Measurements from ENCODE around the gene ZCCHC3.
"Not testable (repeated sequence)": the region's sequence is repeated elsewhere in the genome, so short reads cannot be mapped to it uniquely, and the experiment has no call there.

ZCCHC3 gene

DNA sequence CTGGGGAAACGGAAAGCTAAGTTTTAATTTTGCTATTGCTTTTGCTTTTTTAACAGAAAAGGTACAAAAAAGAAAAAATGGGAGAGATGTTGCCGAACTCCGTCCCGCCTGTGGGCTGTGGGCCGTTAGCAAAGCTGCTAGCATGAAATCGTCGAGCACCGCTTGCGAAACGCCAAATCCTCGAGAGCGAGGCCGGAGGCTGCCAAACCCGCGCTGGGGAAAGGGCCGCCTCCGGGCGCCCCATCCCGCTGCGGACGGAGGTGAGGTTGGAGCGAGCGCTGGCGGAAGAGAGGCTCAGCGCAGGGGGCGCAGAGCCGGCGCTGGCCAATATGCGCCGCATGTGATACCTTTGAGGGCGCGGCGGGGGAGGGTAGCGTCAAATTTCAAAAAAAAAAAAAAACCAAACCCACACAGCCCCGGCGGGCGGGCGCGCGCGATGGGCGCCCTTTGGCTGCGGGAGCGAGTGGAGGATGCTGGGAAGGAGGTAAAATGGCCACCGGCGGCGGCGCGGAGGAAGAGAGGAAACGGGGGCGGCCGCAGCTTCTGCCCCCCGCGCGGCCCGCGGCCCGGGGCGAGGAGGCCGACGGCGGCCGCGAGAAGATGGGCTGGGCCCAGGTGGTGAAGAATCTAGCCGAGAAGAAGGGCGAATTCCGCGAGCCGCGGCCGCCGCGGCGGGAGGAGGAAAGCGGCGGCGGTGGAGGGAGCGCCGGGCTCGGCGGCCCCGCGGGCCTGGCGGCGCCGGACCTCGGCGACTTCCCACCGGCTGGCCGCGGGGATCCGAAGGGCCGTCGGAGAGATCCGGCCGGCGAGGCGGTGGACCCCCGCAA lies at the start of gene ZCCHC3:
ZCCHC3 (plus strand) TSS at position 473 of the 827 bp plus-strand sequence; CDS start at position 490, 17 bp downstream.
- Histone ChIP-seq H3K9me3 (replicated peaks in 1 of 11) (peaks cover 0 to 10% (median 0%) of the 10 kb centered on the region in 11 experiments; a peak in 5 of 22 replicates), H3K4me1 (peaks cover 39 to 58% (median 54%) of the 10 kb centered on the region in 10 experiments), H3K4me3 (peak within 1 kb of the TSS; percentile 84 to 99 (median 95)), H3K9ac (peak within 1 kb of the TSS; percentile 98 to 100 (median 100)), H3K4me2 (peak within 1 kb of the TSS; percentile 81 to 99 (median 96)), H3K36me3 (peaks cover 5 to 32% (median 23%) of the 10 kb centered on the region in 11 experiments; a peak in 17 of 22 replicates), H3K27me3 (no peaks in the 10 kb centered on the region), H3K27ac (peak within 1 kb of the TSS; percentile 98 to 100 (median 100)), H4K20me1 (peaks cover 28 to 43% (median 34%) of the 10 kb centered on the region in 11 experiments; a peak in 21 of 22 replicates)
- TF ChIP-seq Cebpa-rat (IDR thresholded peaks at IDR 0.05) = peak; percentile 52 to 100 (median 95); a peak in 21 of 22 replicates

GRCh38 chr20:251354-251753 lies 46.0 kb upstream of the ZCCHC3 start:
- H3K4me1 ChIP-seq = peaks cover 0 to 10% (median 1%) of the 10 kb centered on the region in 10 experiments; a peak in 5 of 20 replicates

DNA sequence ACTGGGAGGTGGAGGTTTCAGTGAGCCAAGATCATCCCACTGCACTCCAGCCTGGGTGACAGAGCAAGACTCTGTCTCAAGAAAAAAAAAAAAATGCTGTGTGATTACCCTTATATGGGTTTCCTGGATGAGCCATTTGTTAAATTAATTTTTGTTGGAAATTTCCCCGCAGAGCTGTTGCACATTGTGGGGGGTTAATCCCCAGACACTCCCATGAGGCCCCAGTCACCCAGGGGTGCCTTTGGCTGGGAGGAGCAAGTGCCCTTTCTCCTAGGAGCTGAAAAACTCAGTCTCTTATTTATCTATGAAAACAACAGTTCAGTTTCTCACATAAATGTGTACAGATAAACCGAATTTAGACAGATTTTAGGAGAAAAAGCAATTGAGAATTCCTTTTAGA lies 44.6 kb upstream of the ZCCHC3 start:
- Histone ChIP-seq H4K20me1 (no peaks in the 10 kb centered on the region), H3K36me3 (no peaks in the 10 kb centered on the region), H3K9ac (no peak overlapping the region), H3K9me3 (replicated peaks in 1 of 11) (no peaks in the 10 kb centered on the region), H3K4me2 (no peak overlapping the region), H3K27me3 (no peaks in the 10 kb centered on the region), H3K4me3 (no peak overlapping the region), H3K27ac (no peak overlapping the region), H3K4me1 (peaks cover 0 to 10% (median 1%) of the 10 kb centered on the region in 10 experiments; a peak in 5 of 20 replicates)
- no peak for TF ChIP-seq Cebpa-rat (IDR thresholded peaks at IDR 0.05)

More at GRCh38 chr20:251354-251753, 46.0 kb upstream of the ZCCHC3 start:
- H3K4me3 ChIP-seq = no peak overlapping the region
- peaks cover 4 to 11% (median 9%) of the 10 kb centered on the region in 11 experiments; a peak in 18 of 22 replicates for H3K9me3 ChIP-seq (replicated peaks in 1 of 11)
- no peaks in the 10 kb centered on the region for H3K36me3 ChIP-seq
- TF ChIP-seq Cebpa-rat (IDR thresholded peaks at IDR 0.05) = no peak
- H3K27ac ChIP-seq = no peak overlapping the region; a peak in 1 of 22 replicates
- peak overlapping the region in 2 of 11 experiments; percentile 42 to 52; a peak in 3 of 22 replicates for H3K4me2 ChIP-seq
- no peak overlapping the region for H3K9ac ChIP-seq
- H3K27me3 ChIP-seq = no peaks in the 10 kb centered on the region
- H4K20me1 ChIP-seq = no peaks in the 10 kb centered on the region

- not testable (repeated sequence) for H3K27ac ChIP-seq; H3K4me1 ChIP-seq; H3K36me3 ChIP-seq; H3K4me2 ChIP-seq; H3K4me3 ChIP-seq; H3K9ac ChIP-seq; H4K20me1 ChIP-seq; H3K27me3 ChIP-seq; H3K9me3 ChIP-seq (replicated peaks in 1 of 11)
Observed at GRCh38 chr20:253447-253846, 43.9 kb upstream of the ZCCHC3 start.

GRCh38 chr20:257419-257818 lies 40.0 kb upstream of the ZCCHC3 start, which contains the start of gene DEFB132:
Gene DEFB132 (plus strand): TSS chr20:257724. CDS start chr20:257779, 55 bp downstream.
- no peaks in the 10 kb centered on the region for H4K20me1 ChIP-seq
- H3K9ac ChIP-seq = no peak within 1 kb of the TSS
- no peaks in the 10 kb centered on the region for H3K27me3 ChIP-seq
- H3K36me3 ChIP-seq = no peaks in the 10 kb centered on the region
- TF ChIP-seq Cebpa-rat (IDR thresholded peaks at IDR 0.05) = no peak
- H3K4me2 ChIP-seq = no peak within 1 kb of the TSS
- no peaks in the 10 kb centered on the region for H3K9me3 ChIP-seq (replicated peaks in 1 of 11)
- no peaks in the 10 kb centered on the region for H3K4me1 ChIP-seq
- H3K27ac ChIP-seq = no peak within 1 kb of the TSS
- H3K4me3 ChIP-seq = no peak within 1 kb of the TSS

- Histone ChIP-seq H3K9me3 (replicated peaks in 1 of 11) (no peaks in the 10 kb centered on the region), H3K4me3 (no peak overlapping the region), H4K20me1 (no peaks in the 10 kb centered on the region), H3K27ac (no peak overlapping the region), H3K27me3 (no peaks in the 10 kb centered on the region), H3K4me2 (no peak overlapping the region), H3K36me3 (no peaks in the 10 kb centered on the region), H3K9ac (no peak overlapping the region), H3K4me1 (no peaks in the 10 kb centered on the region)
- no peak for TF ChIP-seq Cebpa-rat (IDR thresholded peaks at IDR 0.05)
Observed at GRCh38 chr20:258269-258858, 39.0 kb upstream of the ZCCHC3 start.

DNA sequence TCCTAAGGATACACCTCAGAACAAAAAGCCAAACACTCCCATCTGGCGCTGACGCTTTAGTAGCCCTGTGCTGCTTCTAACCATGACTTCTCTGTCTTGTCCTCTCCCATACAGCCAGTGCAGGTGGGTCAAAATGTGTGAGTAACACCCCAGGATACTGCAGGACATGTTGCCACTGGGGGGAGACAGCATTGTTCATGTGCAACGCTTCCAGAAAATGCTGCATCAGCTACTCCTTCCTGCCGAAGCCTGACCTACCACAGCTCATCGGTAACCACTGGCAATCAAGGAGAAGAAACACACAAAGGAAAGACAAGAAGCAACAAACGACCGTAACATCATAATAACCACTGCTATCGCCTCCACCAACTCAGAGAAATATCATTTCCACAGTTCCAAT lies 38.4 kb upstream of the ZCCHC3 start:
- Histone ChIP-seq H3K27me3 (no peaks in the 10 kb centered on the region), H3K27ac (no peak overlapping the region)
- no peak for TF ChIP-seq Cebpa-rat (IDR thresholded peaks at IDR 0.05)

GRCh38 chr20:259981-260380 lies 37.4 kb upstream of the ZCCHC3 start:
- Histone ChIP-seq H3K9ac (no peak overlapping the region), H3K27ac (no peak overlapping the region), H3K36me3 (no peaks in the 10 kb centered on the region), H3K27me3 (no peaks in the 10 kb centered on the region), H3K4me2 (no peak overlapping the region), H3K4me3 (no peak overlapping the region), H3K9me3 (replicated peaks in 1 of 11) (no peaks in the 10 kb centered on the region), H3K4me1 (no peaks in the 10 kb centered on the region), H4K20me1 (no peaks in the 10 kb centered on the region)
- no peak for TF ChIP-seq Cebpa-rat (IDR thresholded peaks at IDR 0.05)

More for the DNA sequence above, 38.4 kb upstream of the ZCCHC3 start:
- no peak overlapping the region for H3K4me2 ChIP-seq
- H3K4me1 ChIP-seq = no peaks in the 10 kb centered on the region
- H3K4me3 ChIP-seq = no peak overlapping the region
- no peaks in the 10 kb centered on the region for H3K36me3 ChIP-seq
- no peak overlapping the region for H3K9ac ChIP-seq
- H4K20me1 ChIP-seq = no peaks in the 10 kb centered on the region
- no peaks in the 10 kb centered on the region for H3K9me3 ChIP-seq (replicated peaks in 1 of 11)

- peaks cover 0 to 8% (median 0%) of the 10 kb centered on the region in 10 experiments; a peak in 6 of 20 replicates for H3K4me1 ChIP-seq
- no peak overlapping the region for H3K9ac ChIP-seq
- 0 out of 22 replicates have a peak, but pooled peaks cover 0 to 5% (median 0%) of the 10 kb centered on the region in 11 experiments for H3K27me3 ChIP-seq
- H3K4me2 ChIP-seq = no peak overlapping the region
- no peak overlapping the region for H3K4me3 ChIP-seq
- no peak for TF ChIP-seq Cebpa-rat (IDR thresholded peaks at IDR 0.05)
- H4K20me1 ChIP-seq = no peaks in the 10 kb centered on the region
- H3K9me3 ChIP-seq (replicated peaks in 1 of 11) = no peaks in the 10 kb centered on the region
- no peaks in the 10 kb centered on the region for H3K36me3 ChIP-seq
- no peak overlapping the region for H3K27ac ChIP-seq
Observed at GRCh38 chr20:263701-264100, 33.7 kb upstream of the ZCCHC3 start.

Data from BLaER1 treated with 17β-estradiol and CSF1 and Interleukin-3, amounts not matched to agents 10 nM and 100 nM (cell line).